Esophagus squamous epithelium (tissue), 4 donors: ENCODE results near the gene MMRN2.

ENCODE experiments used
- CTCF ChIP-seq, 6 experiments: fragments of 450-650 bp in 4 of 6; fragments of 200-600 bp in 2 of 6; sonication (generic) in 2 of 6; IDR thresholded peaks; one replicate each; pipeline ENCODE4 v1.5.1; 2016 to 2019; ENCODE audit warnings: antibody characterized with exemption in 6 of 6, mild to moderate bottlenecking in 4 of 6, moderate library complexity in 4 of 6
- POLR2A ChIP-seq, 4 donors: fragments of 450-650 bp; IDR thresholded peaks; one replicate each; pipeline ENCODE4 v1.6.1; 2017; ENCODE audit warnings: antibody characterized with exemption in 4 of 4, mild to moderate bottlenecking in 4 of 4, moderate library complexity in 3 of 4

GRCh38 chr10:87000491-87000890 is 43.1 kb upstream of the MMRN2 start:
- no peak for TF ChIP-seq CTCF (IDR thresholded peaks at IDR 0.05)
- no peak for TF ChIP-seq POLR2A (IDR thresholded peaks at IDR 0.05)
